Stimulated activated CD8-positive, alpha-beta memory T cell treated with anti-CD3 and anti-CD28 coated beads, Interleukin-2, amount 100 ng/mL, for 48 hours (primary cell): Measurements from ENCODE around the gene DDTL.
"Not testable (repeated sequence)": the region's sequence is repeated elsewhere in the genome, so short reads cannot be mapped to it uniquely, and the experiment has no call there.

Source experiments
- DNase-seq, 2 donors: peaks; one replicate each; pipeline ENCODE4 v3.0.0-alpha.2; 2020; ENCODE audit warnings: low read depth in 2 of 2

Gene DDTL

DNA sequence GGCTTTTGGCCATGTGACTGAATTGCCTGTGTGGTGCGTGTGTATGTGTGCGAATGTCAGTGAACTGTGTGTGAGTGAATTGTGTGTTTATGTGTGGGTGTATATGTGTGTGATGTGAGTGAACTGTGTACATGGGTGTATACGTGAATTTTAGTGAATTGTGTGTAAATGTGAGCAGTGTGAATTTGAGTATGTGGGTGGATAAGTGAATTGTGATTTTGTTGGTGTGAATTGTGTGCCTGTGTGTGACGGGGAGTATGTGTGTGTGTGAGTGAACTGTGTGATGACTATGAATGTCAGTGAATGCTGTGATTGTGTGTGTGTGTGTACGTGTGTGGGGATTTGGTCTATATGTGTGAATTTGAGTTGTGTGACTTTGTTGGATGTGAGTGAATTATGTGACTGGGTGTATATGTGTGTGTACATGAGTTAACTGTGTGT lies 3.5 kb downstream of the DDTL start:
- DNase-seq, result no peak

DNA sequence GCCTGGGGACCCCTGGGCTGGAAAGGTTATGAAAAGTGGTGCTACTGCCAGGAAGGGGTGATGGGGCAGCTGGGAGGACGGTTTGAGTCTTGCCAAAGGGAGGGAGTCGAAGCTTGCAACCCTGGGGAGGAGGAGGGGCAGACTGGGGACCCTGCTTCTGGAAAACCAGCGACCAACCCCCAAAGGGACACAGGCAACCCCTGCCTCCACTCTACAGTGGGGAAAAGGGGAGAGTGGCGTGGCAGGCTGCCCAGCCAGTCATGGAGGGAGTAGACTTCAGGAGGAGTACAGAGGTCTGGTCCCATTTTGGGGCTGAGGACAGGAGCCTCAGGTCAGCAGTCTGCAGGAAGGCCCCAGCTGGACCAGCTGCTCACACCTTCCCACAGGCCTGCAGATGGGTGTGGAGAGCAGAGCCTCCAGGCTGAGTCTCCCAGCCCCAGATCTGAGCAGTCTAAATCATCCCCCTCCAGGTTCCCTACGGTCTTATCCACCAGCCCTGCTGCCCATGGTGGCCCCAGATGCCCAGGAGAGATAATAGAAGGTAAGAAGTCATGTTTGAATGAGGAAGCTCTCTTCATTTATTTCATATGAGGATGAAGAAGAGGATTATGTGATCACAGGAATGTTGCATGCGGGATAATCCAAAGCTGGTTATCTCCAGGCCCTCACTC lies 4.3 kb downstream of the DDTL start:
- no peak for DNase-seq

DNA sequence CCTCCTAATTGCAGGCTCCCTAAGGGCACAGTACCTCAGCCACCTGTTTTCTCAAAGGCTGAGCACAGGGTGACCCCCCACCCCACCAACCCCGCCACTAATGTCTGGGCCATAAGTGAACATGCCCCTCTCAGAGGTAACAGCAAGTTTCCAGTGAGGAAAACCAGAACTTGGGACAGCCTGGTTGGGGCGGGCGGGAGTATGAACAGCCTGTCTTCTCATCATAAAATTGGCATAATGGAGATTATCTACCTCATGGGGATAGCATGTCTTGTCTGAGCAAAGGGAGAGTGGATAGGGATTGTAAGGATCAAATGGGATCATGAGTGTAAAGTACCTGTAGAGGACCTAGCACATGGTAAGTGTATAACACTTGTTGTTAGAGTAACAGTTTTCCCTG lies 5.2 kb downstream of the DDTL start:
- not testable (repeated sequence) for DNase-seq

DNA sequence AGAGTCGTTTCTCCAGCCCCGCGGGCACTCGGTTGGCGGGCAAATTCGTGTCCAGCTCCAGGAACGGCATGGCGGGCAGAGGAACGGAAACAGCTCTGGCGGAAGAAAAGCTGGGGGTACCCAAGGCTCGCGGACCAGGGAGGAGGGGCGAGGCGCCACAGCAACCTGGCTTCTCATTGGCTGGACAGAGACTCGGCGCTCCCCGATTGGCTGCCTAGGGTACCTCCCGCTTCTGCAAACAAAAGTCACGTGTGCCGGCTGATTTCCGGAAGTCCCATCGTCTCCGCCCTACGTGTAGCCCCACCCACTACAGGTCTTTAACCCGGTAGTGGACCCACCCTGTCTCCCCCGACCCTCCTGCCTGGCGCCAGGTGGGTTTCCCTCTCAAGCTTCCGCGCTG lies 7.7 kb downstream of the DDTL start, which contains the start of gene DDT:
Gene DDT (minus strand): TSS at position 97 of the 400 bp plus-strand sequence. CDS start 27 bp downstream, at position 70.
- DNase-seq, result not testable (repeated sequence)

DNA sequence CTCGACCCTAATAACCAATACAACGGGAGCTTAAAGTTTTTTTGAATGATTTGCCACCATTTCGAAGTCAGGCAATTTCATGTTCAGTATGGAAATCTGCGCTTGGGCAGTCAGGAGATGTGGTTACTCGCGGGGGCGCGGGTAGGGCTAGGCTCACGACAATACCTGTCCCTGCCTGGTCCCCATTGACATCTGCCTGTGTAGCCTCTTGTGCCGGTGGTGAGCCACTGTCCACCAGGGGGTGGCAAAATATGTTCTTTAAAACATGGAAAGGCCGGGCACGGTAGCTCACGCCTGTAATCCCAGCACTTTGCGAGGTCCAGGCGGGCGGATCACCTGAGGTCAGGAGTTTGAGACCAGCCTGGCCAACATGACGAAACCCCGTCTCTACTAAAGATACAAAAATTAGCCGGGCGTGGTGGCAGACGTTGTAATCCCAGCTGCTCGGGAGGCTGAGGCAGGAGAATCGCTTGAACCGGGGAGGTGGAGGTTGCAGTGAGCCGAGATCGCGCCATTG lies 8.2 kb downstream of the DDTL start:
- not testable (repeated sequence) for DNase-seq

DNA sequence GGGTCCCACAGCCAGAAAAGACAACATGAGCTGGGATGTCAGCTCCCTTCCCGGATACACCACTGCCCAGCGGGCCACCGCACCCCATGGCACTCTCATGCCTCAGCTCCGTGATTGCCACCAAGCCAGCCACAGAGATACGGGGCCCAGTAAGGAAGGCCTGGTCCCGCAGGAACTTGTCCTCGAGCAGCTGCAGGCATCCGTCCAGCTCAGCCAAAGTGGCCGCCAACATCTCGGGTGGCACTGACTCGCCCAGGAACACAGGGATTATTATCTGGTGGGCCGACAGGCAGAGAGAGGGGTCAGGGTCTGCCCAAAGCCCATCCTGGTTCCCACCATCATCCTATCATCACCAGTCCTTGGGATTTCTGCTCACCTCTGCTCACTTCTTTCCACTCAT lies 10.6 kb downstream of the DDTL start:
- not testable (repeated sequence) for DNase-seq

DNA sequence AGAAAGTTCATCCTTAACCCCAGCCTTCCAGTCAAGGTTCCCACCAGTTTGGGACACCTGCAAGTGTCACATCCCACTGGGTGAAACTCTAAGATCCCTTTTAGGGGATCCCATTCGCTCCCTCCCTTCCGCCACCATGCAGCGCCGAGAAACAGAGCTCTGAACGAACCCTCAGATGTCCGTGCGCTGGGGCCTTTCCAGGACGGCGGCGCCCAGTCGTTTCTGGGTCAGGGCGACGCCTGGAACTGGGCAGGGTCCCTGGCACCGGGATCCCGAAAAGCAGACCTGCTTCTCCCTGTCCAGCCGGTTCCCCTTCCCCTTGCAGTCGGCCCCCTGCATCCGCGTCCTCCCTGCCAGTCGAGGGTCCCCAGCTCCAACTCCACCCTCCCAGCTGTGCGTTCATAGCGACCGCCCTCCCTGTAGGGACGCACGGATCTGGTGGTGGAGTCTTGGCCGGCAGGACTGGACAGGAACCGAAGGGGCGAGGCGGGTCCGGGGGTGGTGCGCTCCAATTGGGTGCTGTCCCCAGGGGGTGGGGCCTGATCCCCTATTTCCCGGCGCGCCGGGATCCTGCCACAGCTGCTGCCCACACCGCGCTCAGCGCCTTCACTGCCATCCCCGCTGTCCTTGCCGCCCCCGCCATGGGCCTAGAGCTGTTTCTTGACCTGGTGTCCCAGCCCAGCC lies 13.0 kb downstream of the DDTL start, which contains the start of gene GSTT2:
Gene GSTT2 (plus strand): TSS at position 578 of the 684 bp plus-strand sequence.
- not testable (repeated sequence) for DNase-seq

DNA sequence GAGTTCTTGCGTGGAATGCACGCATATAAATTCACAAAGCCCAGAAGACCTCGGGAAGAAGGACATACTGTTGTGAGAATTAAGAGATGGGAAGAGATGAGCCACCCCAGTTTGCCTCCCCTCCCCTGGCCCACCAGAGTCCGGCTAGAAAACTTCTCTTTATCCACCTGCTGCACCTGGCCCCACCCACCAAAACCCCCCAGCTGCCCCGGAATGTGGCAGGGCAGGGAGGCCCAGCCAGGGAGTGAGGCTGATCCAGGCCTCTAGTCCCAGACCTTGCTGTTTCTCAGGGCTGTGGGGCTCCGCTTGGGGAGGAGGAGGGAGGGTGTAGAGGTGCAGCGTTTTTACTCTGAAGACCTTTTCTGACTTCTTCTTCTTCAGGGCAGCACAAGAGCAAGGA lies 13.9 kb downstream of the DDTL start:
- DNase-seq, result not testable (repeated sequence)

DNA sequence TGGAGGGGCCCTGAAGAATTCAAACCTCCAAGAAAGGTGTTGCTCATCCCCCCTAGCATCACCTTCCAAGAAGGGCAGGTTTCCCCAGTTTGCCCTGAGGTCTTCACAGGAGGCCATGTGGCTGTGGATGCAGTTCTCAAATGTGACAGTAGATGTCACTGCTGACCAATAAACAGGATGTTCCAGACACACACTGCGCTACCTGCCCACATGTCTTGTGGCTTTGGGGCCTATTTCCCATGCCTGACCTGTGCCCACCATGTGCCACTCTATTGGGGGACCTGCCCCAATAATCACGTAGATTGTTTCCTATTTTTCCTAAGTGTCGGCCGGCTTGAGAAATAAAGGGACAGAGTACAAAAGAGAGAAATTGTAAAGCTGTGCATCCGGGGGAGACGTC lies 17.7 kb downstream of the DDTL start:
- DNase-seq, result no peak

DNA sequence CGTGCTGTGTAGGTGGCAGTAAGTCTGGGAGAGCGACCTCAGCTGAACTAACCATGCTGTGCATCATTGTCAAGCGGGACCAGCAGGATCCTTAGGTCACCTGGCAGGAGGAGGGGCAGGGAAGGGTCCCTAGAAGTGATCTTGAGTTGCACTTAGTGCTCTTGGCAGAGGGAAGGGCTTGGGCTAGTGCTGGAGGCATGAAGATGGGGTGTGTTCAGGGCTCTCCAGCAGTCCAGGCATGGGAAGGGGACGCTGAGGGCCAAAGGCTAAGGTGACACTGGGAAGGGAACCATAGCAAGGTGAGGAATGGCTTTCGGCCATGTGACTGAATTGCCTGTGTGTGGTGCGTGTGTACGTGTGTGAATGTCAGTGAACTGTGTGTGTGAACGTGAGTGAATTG lies 19.4 kb downstream of the DDTL start:
- DNase-seq, result not testable (repeated sequence)

DNA sequence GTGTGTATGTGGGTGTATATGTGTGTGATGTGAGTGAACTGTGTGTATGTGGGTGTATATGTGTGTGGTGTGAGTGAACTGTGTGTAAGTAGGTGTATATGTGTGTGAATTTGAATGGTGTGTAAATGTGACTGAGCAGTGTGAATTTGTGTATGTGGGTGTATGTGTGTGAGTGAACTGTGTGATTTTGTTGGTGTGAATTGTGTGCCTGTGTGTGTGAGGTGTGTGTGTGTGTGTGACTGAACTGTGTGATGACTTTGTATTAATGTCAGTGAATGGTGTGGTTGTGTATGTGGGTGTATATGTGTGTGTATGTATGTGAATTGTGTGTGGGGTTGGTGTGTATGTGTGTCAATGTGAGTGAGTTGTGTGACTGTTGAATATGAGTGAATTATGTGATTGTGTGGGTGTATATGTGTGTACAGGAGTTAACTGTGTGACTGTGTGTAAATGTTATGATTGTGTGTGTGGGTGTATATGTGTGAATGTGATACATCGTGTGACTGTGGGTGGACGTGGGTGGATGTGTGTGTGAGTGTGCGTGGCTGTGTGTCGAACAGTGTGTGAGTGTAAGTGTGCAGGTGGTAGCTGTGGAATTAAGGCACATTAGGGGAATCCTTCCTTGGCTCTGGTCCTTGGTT lies 20.0 kb downstream of the DDTL start:
- DNase-seq, result not testable (repeated sequence)

DNA sequence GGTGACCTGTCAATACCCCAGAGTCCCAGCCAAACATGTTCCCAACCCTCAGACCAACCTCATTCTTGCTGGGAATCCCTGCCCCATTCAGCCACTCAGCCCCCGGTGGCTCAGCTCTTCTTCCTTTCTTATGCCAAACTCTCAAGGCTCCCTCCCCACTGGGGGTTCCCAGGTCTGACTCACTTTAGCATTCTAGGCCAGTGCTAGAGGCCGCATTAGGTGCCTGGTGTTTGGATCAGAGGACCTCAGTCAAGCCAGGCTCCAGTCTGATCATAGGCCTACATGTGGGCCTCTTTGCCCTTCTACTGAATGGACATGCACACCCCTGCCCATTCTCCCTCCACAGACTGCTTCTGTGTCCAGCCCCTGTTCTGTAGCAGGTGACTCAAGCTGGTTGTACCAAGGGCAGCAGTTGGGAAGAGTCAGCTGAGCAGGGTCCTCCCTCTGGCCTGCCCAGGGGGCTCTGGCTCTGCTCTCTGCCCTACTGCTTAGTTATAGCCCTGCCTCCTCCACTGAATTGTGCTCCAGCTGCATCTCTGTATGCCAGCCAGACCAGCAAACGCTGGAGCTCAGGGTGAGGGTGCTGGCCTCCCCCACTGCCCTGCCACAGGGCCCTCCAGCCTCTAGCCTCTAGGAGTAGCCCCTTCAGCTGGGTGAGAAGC lies 23.0 kb downstream of the DDTL start:
- DNase-seq, result not testable (repeated sequence)

DNA sequence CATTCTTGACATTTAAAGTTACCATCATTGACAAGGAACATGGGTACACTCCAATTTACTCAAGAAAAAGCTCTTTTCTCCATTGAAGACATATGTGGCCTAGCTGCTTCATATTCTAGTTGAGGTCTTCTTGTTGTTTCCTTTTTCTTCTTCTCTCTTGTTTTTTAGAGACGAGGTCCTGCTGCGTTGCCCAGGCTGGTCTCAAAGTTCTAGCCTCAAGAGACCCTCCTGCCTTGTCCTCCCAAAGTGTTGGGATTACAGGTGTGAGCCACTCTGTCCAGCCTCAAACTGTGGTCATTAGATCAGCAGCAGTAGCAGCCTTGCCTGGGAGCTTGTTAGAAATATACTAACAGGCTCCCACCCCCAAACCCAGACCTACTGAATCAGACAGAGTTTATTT lies 26.4 kb downstream of the DDTL start:
- not testable (repeated sequence) for DNase-seq

DNA sequence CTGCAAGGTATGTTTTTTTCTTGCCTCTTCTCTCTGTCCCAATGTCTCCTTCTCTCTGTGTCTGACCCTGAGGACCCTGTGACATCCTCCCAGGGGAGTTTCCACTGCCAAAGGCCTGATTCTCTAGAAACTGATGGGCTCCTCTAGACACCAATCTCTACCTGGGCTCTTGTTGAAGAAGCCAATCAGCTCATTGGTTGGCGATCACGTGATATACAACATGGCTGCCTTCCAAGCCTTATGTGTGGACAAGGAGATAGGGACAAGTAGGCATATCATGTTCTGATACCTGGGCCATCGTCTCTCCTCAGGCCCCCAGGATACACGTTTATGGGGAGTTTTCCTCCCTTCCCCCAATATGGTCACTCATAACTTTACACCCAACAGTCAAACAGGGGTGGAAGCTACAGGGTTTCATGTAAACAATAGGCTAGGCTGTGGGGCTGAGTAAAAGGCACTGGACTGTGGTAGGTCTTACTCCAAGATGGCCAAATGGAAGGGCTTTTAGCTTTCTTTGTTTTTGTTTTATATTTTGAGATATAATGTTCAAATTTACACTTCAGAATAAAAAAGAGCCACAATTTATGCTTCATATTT lies 27.0 kb downstream of the DDTL start:
- DNase-seq, result not testable (repeated sequence)

DNA sequence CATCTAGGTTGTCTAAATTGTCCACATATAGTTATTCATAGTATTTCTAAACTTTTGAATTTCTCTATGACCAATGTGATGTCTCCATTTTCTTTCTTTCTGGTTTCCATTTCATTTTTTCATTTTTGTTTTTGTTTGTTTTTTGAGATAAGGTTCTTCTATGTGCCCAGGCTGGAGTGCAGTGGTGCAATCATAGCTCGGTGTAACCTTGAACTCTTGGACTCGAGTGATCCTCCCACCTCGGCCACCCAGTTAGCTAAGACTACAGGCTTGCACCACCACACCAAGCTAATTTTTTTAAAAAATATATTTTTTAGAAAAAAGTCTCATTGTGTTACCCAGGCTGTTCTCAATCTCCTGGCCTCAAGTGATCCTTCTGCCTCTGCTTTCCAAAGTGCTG lies 30.4 kb downstream of the DDTL start:
- no peak for DNase-seq

DNA sequence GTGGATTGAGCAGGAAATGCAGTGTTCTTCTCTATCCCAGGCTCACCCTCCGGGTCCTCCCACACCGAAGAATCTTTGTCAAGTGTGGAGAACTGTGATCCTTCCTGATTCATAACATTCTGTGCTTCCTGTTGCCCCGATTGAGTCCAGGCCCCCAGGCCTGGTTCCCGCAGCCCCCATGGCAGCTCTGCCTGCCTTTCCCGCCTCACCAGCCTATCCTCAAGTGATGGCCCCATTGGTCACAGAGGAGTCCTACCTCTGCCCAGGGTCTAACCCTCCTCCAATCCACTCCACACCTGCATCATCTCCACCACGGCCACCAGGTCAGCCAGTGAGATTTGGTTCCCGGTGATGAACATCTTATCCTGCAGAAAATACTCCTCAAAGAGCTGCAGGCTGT lies 33.1 kb downstream of the DDTL start:
- not testable (repeated sequence) for DNase-seq

DNA sequence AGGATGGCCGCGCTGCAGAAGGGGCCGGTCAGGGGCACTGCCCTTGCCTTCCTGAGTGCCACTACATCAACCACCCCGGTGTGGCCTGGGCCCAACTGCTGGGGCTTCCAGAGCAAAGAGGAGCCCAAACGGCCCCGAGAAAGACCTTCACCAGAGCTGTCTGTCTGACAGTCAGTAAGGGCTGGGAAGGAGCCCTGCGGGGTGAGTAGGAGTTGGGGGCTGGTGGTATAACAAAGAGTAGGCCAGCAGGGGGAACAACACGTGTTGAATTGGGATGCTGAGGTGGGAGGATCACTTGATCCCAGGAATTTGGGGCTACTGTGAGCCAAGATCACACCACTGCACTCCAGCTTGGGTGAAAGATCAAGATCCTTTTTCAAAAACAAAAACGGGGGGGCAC lies 34.6 kb downstream of the DDTL start:
- no peak for DNase-seq

DNA sequence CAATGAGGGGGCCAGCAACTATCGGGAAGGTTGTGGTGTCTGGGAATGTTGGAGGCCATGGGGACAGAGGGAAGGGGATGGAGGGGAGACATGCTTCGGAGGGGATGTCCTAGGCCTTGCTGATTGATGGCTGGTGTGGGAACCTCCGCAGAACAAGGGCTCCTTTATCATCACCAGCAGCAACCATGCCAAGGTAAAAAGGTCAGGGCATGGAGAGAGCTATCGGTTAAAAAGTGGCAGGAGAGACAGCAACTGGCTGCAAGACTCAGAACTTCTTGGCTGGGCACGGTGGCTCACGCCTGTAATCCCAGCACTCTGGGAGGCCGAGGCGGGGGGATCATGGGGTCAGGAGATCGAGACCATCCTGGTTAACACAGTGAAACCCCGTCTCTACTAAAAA lies 35.6 kb downstream of the DDTL start:
- DNase-seq, result no peak

DNA sequence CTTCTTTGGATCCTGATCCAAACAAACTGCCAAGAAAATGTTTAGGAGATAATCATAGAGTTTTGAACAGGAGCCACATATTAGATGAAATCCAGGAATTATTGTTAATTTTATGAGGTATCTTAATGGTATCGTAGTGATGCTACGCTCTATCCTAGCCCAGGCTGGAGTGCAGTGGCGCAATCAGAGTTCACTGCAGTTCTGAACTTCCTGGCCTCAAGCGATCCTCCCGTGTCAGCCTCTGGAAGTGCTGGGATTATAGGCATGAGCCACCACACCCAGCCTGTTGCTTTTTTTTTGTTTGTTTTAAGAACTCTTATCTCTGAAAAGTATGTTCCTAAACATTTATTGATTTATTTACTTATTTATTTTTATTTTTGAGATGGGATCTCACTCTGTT lies 36.2 kb downstream of the DDTL start:
- no peak for DNase-seq

DNA sequence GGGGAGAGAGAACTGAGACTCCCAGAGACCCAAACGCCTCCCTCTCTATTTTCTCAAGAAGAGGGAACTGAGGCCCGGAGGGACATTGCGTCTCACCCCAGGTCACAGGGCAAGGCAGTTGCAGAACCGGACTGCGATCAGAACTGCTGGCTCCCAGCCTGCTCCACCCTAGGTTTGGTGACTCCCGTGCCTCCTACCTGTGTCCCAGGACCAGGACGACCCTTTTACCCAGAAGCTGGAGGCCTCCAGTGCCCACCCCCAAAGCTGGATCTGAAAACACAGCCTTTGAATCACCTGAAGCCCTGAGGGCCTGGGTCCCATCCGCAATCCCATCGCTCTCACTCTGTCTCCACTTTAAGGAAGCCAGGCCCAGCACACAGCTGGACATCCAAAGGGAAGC lies 37.2 kb downstream of the DDTL start:
- no peak for DNase-seq

DNA sequence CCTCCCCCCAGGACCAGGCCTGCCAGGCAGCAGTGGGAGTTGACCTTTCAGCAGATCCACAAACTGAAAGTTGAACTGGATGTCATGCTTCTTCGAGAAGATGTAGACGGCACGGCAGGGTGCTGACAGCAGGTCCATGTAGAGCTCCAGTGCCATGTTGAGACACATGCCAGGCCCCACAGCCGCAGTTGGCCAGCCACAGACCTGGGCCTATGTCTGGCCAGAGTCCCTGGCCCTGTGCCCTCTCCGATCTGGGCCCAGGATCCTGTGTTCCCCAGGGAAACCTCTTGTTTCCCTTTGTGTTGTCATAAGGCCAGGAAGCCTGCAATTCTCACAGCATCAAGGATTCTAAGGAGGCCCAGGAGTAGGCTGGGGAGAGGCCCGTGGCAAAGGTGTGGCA lies 38.5 kb downstream of the DDTL start, which contains the start of gene GSTT4:
Gene GSTT4 (minus strand): TSS at position 253 of the 400 bp plus-strand sequence. CDS start 97 bp downstream, at position 156.
- DNase-seq, result no peak
